Vagina (tissue), 2 donors: Measurements from ENCODE around the gene FAM76B. TPM values are rescaled to one million over a fixed set of nuclear protein-coding genes. Genes with fewer than 3 reads are reported as not detected.

ENCODE experiments used
- DNase-seq, 2 donors: peaks; one replicate each; pipeline ENCODE4 v3.0.0-alpha.2; 2017; ENCODE audit errors: extremely low spot score in 2 of 2
- H3K27ac ChIP-seq: fragments of 200-600 bp; sonication (generic); one replicate; pipeline ENCODE4 v1.5.1; 2019
- H3K27me3 ChIP-seq: fragments of 200-600 bp; sonication (generic); one replicate; pipeline ENCODE4 v1.5.1; 2019
- H3K36me3 ChIP-seq, 2 donors: fragments of 200-600 bp; sonication (generic); one replicate each; pipeline ENCODE4 v1.5.1; 2017 to 2019
- H3K4me1 ChIP-seq: fragments of 200-600 bp; sonication (generic); one replicate; pipeline ENCODE4 v1.5.1; 2019
- H3K4me3 ChIP-seq, 2 donors: fragments of 200-600 bp; sonication (generic); 1 replicate in 1 of 2; 2 replicates in 1 of 2; pipeline ENCODE4 v1.5.1; 2016 to 2019
- H3K9me3 ChIP-seq: fragments of 200-600 bp; sonication (generic); one replicate; pipeline ENCODE4 v1.5.1; 2019
- CTCF ChIP-seq, 3 experiments: fragments of 450-650 bp in 2 of 3; fragments of 200-600 bp in 1 of 3; sonication (generic) in 1 of 3; IDR thresholded peaks; one replicate each; pipeline ENCODE4 v1.5.1; 2017 to 2019; ENCODE audit warnings: antibody characterized with exemption in 3 of 3, mild to moderate bottlenecking in 2 of 3, moderate library complexity in 2 of 3
- POLR2A ChIP-seq, 2 donors: fragments of 450-650 bp; IDR thresholded peaks; one replicate each; pipeline ENCODE4 v1.6.1; 2017; ENCODE audit warnings: antibody characterized with exemption in 2 of 2, mild to moderate bottlenecking in 2 of 2, moderate library complexity in 2 of 2
- POLR2AphosphoS5 ChIP-seq, 2 donors: sonication (generic); formaldehyde crosslinking; IDR thresholded peaks; one replicate each; pipeline ENCODE4 v1.9.0; 2017; ENCODE audit warnings: antibody characterized with exemption in 2 of 2, mild to moderate bottlenecking in 2 of 2, low read depth in 1 of 2; ENCODE audit not compliant: insufficient read depth in 1 of 2
- intact Hi-C: fragments of 100-400 bp; cut with DNase I; formaldehyde crosslinking; loops from one replicate; pipeline ENCODE4 v1.15.1; 2023
- total RNA-seq: library from RNA; depleted of rRNA; stranded (reverse); fragments of >200 nt; gene quantifications from one replicate; pipeline ENCODE4 v1.2.3, GENCODE V29; 2016

FAM76B gene
- total RNA-seq, 1 donor from 2014 or later: 28.2 TPM

GRCh38 chr11:95734009-95734572 is 55.5 kb downstream of the FAM76B start:
- Histone ChIP-seq H3K36me3 (no peaks in the 10 kb centered on the region), H3K9me3 (no peaks in the 10 kb centered on the region), H3K4me1 (no peaks in the 10 kb centered on the region), H3K27me3 (no peaks in the 10 kb centered on the region), H3K27ac (no peak overlapping the region), H3K4me3 (no peak overlapping the region)
- TF ChIP-seq CTCF (IDR thresholded peaks at IDR 0.05) (no peak), POLR2AphosphoS5 (IDR thresholded peaks at IDR 0.05; ENCODE audit: insufficient read depth in 1 of 2, low read depth in 1 of 2) (no peak), POLR2A (IDR thresholded peaks at IDR 0.05) (no peak)
- intact Hi-C loops: no loop called here
- DNase-seq: no peak

GRCh38 chr11:95732930-95733602 is 56.5 kb downstream of the FAM76B start:
- Histone ChIP-seq H3K36me3 (no peaks in the 10 kb centered on the region), H3K4me3 (no peak overlapping the region), H3K27ac (no peak overlapping the region), H3K27me3 (no peaks in the 10 kb centered on the region), H3K4me1 (no peaks in the 10 kb centered on the region), H3K9me3 (no peaks in the 10 kb centered on the region)
- DNase-seq: no peak
- no peak for TF ChIP-seq CTCF (IDR thresholded peaks at IDR 0.05)
- no peak for TF ChIP-seq POLR2AphosphoS5 (IDR thresholded peaks at IDR 0.05; ENCODE audit: insufficient read depth in 1 of 2, low read depth in 1 of 2)
- TF ChIP-seq POLR2A (IDR thresholded peaks at IDR 0.05): no peak
- intact Hi-C loops: no loop called here

- DNase-seq: no peak
- H3K4me1 ChIP-seq: no peaks in the 10 kb centered on the region
- H3K9me3 ChIP-seq: no peaks in the 10 kb centered on the region
- no peak for TF ChIP-seq POLR2A (IDR thresholded peaks at IDR 0.05)
- no peak for TF ChIP-seq CTCF (IDR thresholded peaks at IDR 0.05)
- TF ChIP-seq POLR2AphosphoS5 (IDR thresholded peaks at IDR 0.05; ENCODE audit: insufficient read depth in 1 of 2, low read depth in 1 of 2): no peak
- no peak overlapping the region for H3K27ac ChIP-seq
- intact Hi-C loops: no loop called here
- no peaks in the 10 kb centered on the region for H3K27me3 ChIP-seq
- H3K36me3 ChIP-seq: no peaks in the 10 kb centered on the region
- no peak overlapping the region for H3K4me3 ChIP-seq
These were observed 60.1 kb downstream of the FAM76B start for GRCh38 chr11:95729462-95729861.

- no peaks in the 10 kb centered on the region for H3K9me3 ChIP-seq
- H3K27ac ChIP-seq: no peak overlapping the region
- intact Hi-C loops: no loop called here
- H3K4me1 ChIP-seq: no peaks in the 10 kb centered on the region
- H3K36me3 ChIP-seq: no peaks in the 10 kb centered on the region
- TF ChIP-seq CTCF (IDR thresholded peaks at IDR 0.05): no peak
- TF ChIP-seq POLR2AphosphoS5 (IDR thresholded peaks at IDR 0.05; ENCODE audit: insufficient read depth in 1 of 2, low read depth in 1 of 2): no peak
- TF ChIP-seq POLR2A (IDR thresholded peaks at IDR 0.05): no peak
- H3K4me3 ChIP-seq: no peak overlapping the region
- DNase-seq: no peak
- H3K27me3 ChIP-seq: no peaks in the 10 kb centered on the region
These were observed 60.8 kb downstream of the FAM76B start for GRCh38 chr11:95728790-95729189.

GRCh38 chr11:95728094-95728493 is 61.5 kb downstream of the FAM76B start:
- Histone ChIP-seq H3K36me3 (no peaks in the 10 kb centered on the region), H3K4me3 (no peak overlapping the region), H3K4me1 (no peaks in the 10 kb centered on the region), H3K27me3 (no peaks in the 10 kb centered on the region), H3K27ac (no peak overlapping the region), H3K9me3 (no peaks in the 10 kb centered on the region)
- no peak for DNase-seq
- intact Hi-C loops: no loop called here
- TF ChIP-seq CTCF (IDR thresholded peaks at IDR 0.05) (no peak), POLR2AphosphoS5 (IDR thresholded peaks at IDR 0.05; ENCODE audit: insufficient read depth in 1 of 2, low read depth in 1 of 2) (no peak), POLR2A (IDR thresholded peaks at IDR 0.05) (no peak)
